HepG2 (cell line): Measurements from ENCODE around the gene DPP3.

Source experiments
- ATF6 ChIP-seq: sonication (generic); formaldehyde crosslinking; conservative IDR thresholded peaks from 2 replicates; pipeline ENCODE4 v1.4.0; 2020; ENCODE audit warnings: missing genetic modification reagents
- BCL6 ChIP-seq: IDR thresholded peaks from 2 replicates; pipeline ENCODE4 v1.6.1; 2016; ENCODE audit warnings: missing genetic modification reagents, missing compliant biosample characterization
- CTCF ChIP-seq: sonication (generic); formaldehyde crosslinking; IDR thresholded peaks from 2 replicates; pipeline ENCODE4 v1.5.0; 2020; ENCODE audit warnings: mild to moderate bottlenecking, missing genetic modification reagents, moderate library complexity
- IRF2 ChIP-seq: IDR thresholded peaks from 2 replicates; pipeline ENCODE4 v1.6.1; 2018; ENCODE audit warnings: missing genetic modification reagents, missing compliant biosample characterization
- JARID2 ChIP-seq: sonication (generic); formaldehyde crosslinking; IDR thresholded peaks from 2 replicates; pipeline ENCODE4 v1.8.1; 2023; ENCODE audit warnings: missing genetic modification reagents, inconsistent platforms; ENCODE audit not compliant: insufficient replicate concordance
- JUNB ChIP-seq: sonication (generic); formaldehyde crosslinking; IDR thresholded peaks from 2 replicates; pipeline ENCODE4 v1.8.0; 2022; ENCODE audit warnings: missing genetic modification reagents, mild to moderate bottlenecking, borderline replicate concordance
- MIXL1 ChIP-seq: IDR thresholded peaks from 2 replicates; pipeline ENCODE4 v1.6.1; 2016
- PBX3 ChIP-seq: sonication (generic); formaldehyde crosslinking; IDR thresholded peaks from 2 replicates; pipeline ENCODE4 v1.8.1; 2023; ENCODE audit warnings: missing genetic modification reagents, inconsistent platforms, borderline replicate concordance
- SOX6 ChIP-seq, 2 experiments: fragments of 450-650 bp in 1 of 2; sonication (generic) in 1 of 2; formaldehyde crosslinking in 1 of 2; IDR thresholded peaks; 2 replicates each; pipeline versions ENCODE4 v1.4.0 to v1.6.1; 2017 to 2020; ENCODE audit warnings: antibody characterized with exemption in 1 of 2, mild to moderate bottlenecking in 1 of 2, missing genetic modification reagents in 1 of 2
- STAG1 ChIP-seq: sonication (generic); formaldehyde crosslinking; IDR thresholded peaks from 2 replicates; pipeline ENCODE4 v1.4.0; 2020; ENCODE audit warnings: missing genetic modification reagents
- ZBTB43 ChIP-seq: sonication (generic); formaldehyde crosslinking; conservative IDR thresholded peaks from 2 replicates; pipeline ENCODE4 v1.4.0; 2020; ENCODE audit warnings: missing genetic modification reagents

- TF ChIP-seq JARID2 (CRISPR knock-in tag), result no peak
- no peak for TF ChIP-seq IRF2 (CRISPR knock-in tag)
- TF ChIP-seq CTCF, result no peak
- no peak for TF ChIP-seq PBX3 (CRISPR knock-in tag)
- TF ChIP-seq JUNB, result no peak
- TF ChIP-seq ATF6, result no peak
- TF ChIP-seq SOX6 (IDR thresholded peaks at IDR 0.05), result no peak
- no peak for TF ChIP-seq SOX6 (CRISPR knock-in tag; IDR thresholded peaks at IDR 0.05)
- no peak for TF ChIP-seq BCL6 (CRISPR knock-in tag)
- TF ChIP-seq STAG1 (CRISPR knock-in tag), result no peak
- TF ChIP-seq ZBTB43 (CRISPR knock-in tag), result no peak
- no peak for TF ChIP-seq MIXL1 (CRISPR knock-in tag)
Observed at GRCh38 chr11:66505276-66505816, 25.1 kb downstream of the DPP3 start.
